OCI-LY1 (cell line): ENCODE data around the gene DGKQ.

ENCODE experiments used
- H2AFZ ChIP-seq: fragments of 200-600 bp; sonication (generic), shearing (Covaris generic); 2 replicates; pipeline ENCODE4 v1.6.0; 2014; ENCODE audit warnings: antibody characterized with exemption, mild to moderate bottlenecking, low read length
- H3F3A ChIP-seq: fragments of 200-600 bp; sonication (generic), shearing (Covaris generic); 2 replicates; pipeline ENCODE4 v1.6.0; 2014; ENCODE audit warnings: mild to moderate bottlenecking, antibody characterized with exemption, low read length, moderate library complexity; ENCODE audit not compliant: insufficient read depth
- H3K27ac ChIP-seq: fragments of 200-600 bp; sonication (generic); 2 replicates; pipeline ENCODE4 v1.5.1; 2014; ENCODE audit warnings: low read length, mixed run types, mild to moderate bottlenecking, low read depth; ENCODE audit not compliant: poor library complexity, severe bottlenecking
- H3K27me3 ChIP-seq: fragments of 200-600 bp; sonication (generic); 2 replicates; pipeline ENCODE4 v1.6.0; 2014; ENCODE audit warnings: antibody characterized with exemption, mild to moderate bottlenecking, low read length, moderate library complexity; ENCODE audit not compliant: insufficient read depth
- H3K36me3 ChIP-seq: fragments of 200-600 bp; sonication (generic); 2 replicates; pipeline ENCODE4 v1.6.1; 2014; ENCODE audit warnings: mild to moderate bottlenecking, antibody characterized with exemption, low read length, moderate library complexity, mixed read lengths; ENCODE audit not compliant: insufficient read depth
- H3K4me1 ChIP-seq: fragments of 200-600 bp; sonication (generic); 2 replicates; pipeline ENCODE4 v1.5.1; 2014; ENCODE audit warnings: mild to moderate bottlenecking, low read length, moderate library complexity; ENCODE audit not compliant: insufficient read depth, severe bottlenecking
- H3K4me2 ChIP-seq: fragments of 200-600 bp; sonication (generic), shearing (Covaris generic); 2 replicates; pipeline ENCODE4 v1.6.1; 2014; ENCODE audit warnings: low read length
- H3K4me3 ChIP-seq: fragments of 200-600 bp; sonication (generic); 2 replicates; pipeline ENCODE4 v1.5.1; 2014; ENCODE audit warnings: low read length, low read depth, mild to moderate bottlenecking, mixed read lengths; ENCODE audit not compliant: poor library complexity, severe bottlenecking
- H3K79me2 ChIP-seq: fragments of 200-600 bp; shearing (Covaris generic); 2 replicates; pipeline ENCODE4 v1.6.1; 2016; ENCODE audit warnings: mixed run types, low read length, mixed read lengths; ENCODE audit not compliant: insufficient read depth
- H3K9ac ChIP-seq: fragments of 200-600 bp; sonication (generic), shearing (Covaris generic); 2 replicates; pipeline ENCODE4 v1.6.1; 2014; ENCODE audit warnings: mild to moderate bottlenecking, low read length, mixed read lengths
- H3K9me2 ChIP-seq: fragments of 200-600 bp; sonication (generic), shearing (Covaris generic); 2 replicates; pipeline ENCODE4 v1.6.1; 2014; ENCODE audit warnings: low read depth, mild to moderate bottlenecking, low read length, mixed read lengths
- H3K9me3 ChIP-seq: fragments of 200-600 bp; shearing (Covaris generic); 2 replicates; pipeline ENCODE4 v1.6.1; 2014; ENCODE audit warnings: low read length, mixed read lengths
- H4K20me1 ChIP-seq: fragments of 200-600 bp; sonication (generic), shearing (Covaris generic); 2 replicates; pipeline ENCODE4 v1.6.0; 2016; ENCODE audit warnings: mild to moderate bottlenecking, low read length; ENCODE audit not compliant: insufficient read depth
- CTCF ChIP-seq: fragments of 200-600 bp; sonication (generic), shearing (Covaris generic); IDR thresholded peaks from 2 replicates; pipeline ENCODE4 v1.5.1; 2017; ENCODE audit warnings: mild to moderate bottlenecking, antibody characterized with exemption, low read length, moderate library complexity, mixed read lengths
- EZH2 ChIP-seq: fragments of 200-600 bp; sonication (generic), shearing (Covaris generic); IDR thresholded peaks from 2 replicates; pipeline ENCODE4 v1.8.0; 2017; ENCODE audit warnings: borderline replicate concordance, mixed run types, mild to moderate bottlenecking, antibody characterized with exemption, low read length, moderate library complexity, mixed read lengths

The DGKQ gene

GRCh38 chr4:1002631-1003251, 29.4 kb upstream of the DGKQ start:
- Histone ChIP-seq H3K27ac (no peak overlapping the region), H3K4me3 (no peak overlapping the region), H3F3A (no peaks in the 10 kb centered on the region), H4K20me1 (no peaks in the 10 kb centered on the region), H3K4me1 (no peaks in the 10 kb centered on the region), H3K9me3 (no peaks in the 10 kb centered on the region), H3K27me3 (no peaks in the 10 kb centered on the region), H3K4me2 (no peak overlapping the region), H3K9ac (no peak overlapping the region), H2AFZ (no peak overlapping the region), H3K36me3 (no peaks in the 10 kb centered on the region), H3K79me2 (no peaks in the 10 kb centered on the region), H3K9me2 (no peaks in the 10 kb centered on the region)
- TF ChIP-seq CTCF (no peak), EZH2 (no peak)

DNA sequence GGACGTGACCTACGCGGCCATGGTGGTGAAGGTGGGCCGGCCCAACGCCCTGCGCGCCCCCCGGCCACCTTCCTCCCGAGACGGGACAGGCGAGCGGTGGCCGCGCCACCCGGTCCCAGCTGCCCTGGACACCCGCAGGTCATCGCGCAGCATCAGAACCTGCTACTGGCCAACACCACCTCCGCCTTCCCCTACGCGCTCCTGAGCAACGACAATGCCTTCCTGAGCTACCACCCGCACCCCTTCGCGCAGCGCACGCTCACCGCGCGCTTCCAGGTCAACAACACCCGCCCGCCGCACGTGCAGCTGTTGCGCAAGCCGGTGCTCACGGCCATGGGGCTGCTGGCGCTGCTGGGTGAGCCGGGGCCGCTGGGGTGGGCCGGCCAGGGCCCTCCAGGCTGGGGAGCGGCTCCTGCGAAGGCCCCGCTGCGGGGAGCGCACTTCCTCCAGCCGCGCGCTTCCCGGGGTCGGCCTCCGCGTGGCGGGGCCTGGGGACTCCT, 28.8 kb upstream of the DGKQ start:
- TF ChIP-seq CTCF, result no peak
- no peak for TF ChIP-seq EZH2
- H3K4me1 ChIP-seq, result no peaks in the 10 kb centered on the region
- H3K9me2 ChIP-seq, result no peaks in the 10 kb centered on the region
- H3K9ac ChIP-seq, result no peak overlapping the region
- no peak overlapping the region for H3K4me3 ChIP-seq
- no peaks in the 10 kb centered on the region for H4K20me1 ChIP-seq
- H3K4me2 ChIP-seq, result no peak overlapping the region
- no peaks in the 10 kb centered on the region for H3K27me3 ChIP-seq
- H3K9me3 ChIP-seq, result no peaks in the 10 kb centered on the region
- no peak overlapping the region for H3K27ac ChIP-seq
- no peaks in the 10 kb centered on the region for H3K79me2 ChIP-seq
- H3F3A ChIP-seq, result no peaks in the 10 kb centered on the region
- no peaks in the 10 kb centered on the region for H3K36me3 ChIP-seq
- H2AFZ ChIP-seq, result no peak overlapping the region

GRCh38 chr4:1001561-1002130, 28.3 kb upstream of the DGKQ start:
- Histone ChIP-seq H3K4me3 (no peak overlapping the region), H3K9ac (no peak overlapping the region), H2AFZ (no peak overlapping the region), H3K4me1 (no peaks in the 10 kb centered on the region), H4K20me1 (no peaks in the 10 kb centered on the region), H3K27ac (no peak overlapping the region), H3K79me2 (no peaks in the 10 kb centered on the region), H3K9me2 (no peaks in the 10 kb centered on the region), H3K4me2 (no peak overlapping the region), H3K36me3 (no peaks in the 10 kb centered on the region), H3K9me3 (no peaks in the 10 kb centered on the region), H3K27me3 (no peaks in the 10 kb centered on the region), H3F3A (no peaks in the 10 kb centered on the region)
- TF ChIP-seq EZH2 (no peak), CTCF (no peak)
